Calu3 (cell line): ENCODE results near the gene PAX6. TPM values are rescaled to one million over a fixed set of nuclear protein-coding genes. Genes with fewer than 3 reads are reported as not detected.

Source experiments
- BruUV-seq: library from RNA; stranded (reverse); fragments of 400-500 nt; replicated peaks from 2 replicates; lab custom pipeline; 2021; lab: Mats Ljungman, UMichigan
- CTCF ChIA-PET: fragments of 300-600 bp; sonication (Branson Sonifier 250); formaldehyde crosslinking; loops from one replicate; lab custom pipeline; 2022; ENCODE audit warnings: antibody characterized with exemption; lab: Charles Lee
- DNase-seq: peaks from one replicate; pipeline ENCODE4 v3.0.0; 2022
- H3K27ac Mint-ChIP-seq: one replicate; pipeline ENCODE4 v1.8.0; 2022; ENCODE audit warnings: mixed read lengths; ENCODE audit not compliant: unreplicated experiment
- H3K27me3 Mint-ChIP-seq: one replicate; pipeline ENCODE4 v1.8.0; 2022; ENCODE audit warnings: mixed read lengths; ENCODE audit not compliant: unreplicated experiment
- H3K36me3 Mint-ChIP-seq: one replicate; pipeline ENCODE4 v1.8.0; 2022; ENCODE audit warnings: mild to moderate bottlenecking, moderate library complexity, mixed read lengths; ENCODE audit not compliant: insufficient read depth, unreplicated experiment
- H3K4me1 Mint-ChIP-seq: one replicate; pipeline ENCODE4 v1.8.0; 2022; ENCODE audit warnings: mild to moderate bottlenecking, low read depth, mixed read lengths; ENCODE audit not compliant: unreplicated experiment
- H3K4me3 Mint-ChIP-seq: one replicate; pipeline ENCODE4 v1.8.0; 2022; ENCODE audit warnings: mild to moderate bottlenecking, low read depth, moderate library complexity, mixed read lengths; ENCODE audit not compliant: unreplicated experiment
- H3K9me3 Mint-ChIP-seq: one replicate; pipeline ENCODE4 v1.8.0; 2022; ENCODE audit warnings: low read depth, mixed read lengths; ENCODE audit not compliant: unreplicated experiment
- CTCF ChIP-seq: fragments of 200-600 bp; IDR thresholded peaks from one replicate; pipeline ENCODE4 v1.8.0; 2022; ENCODE audit warnings: antibody characterized with exemption; ENCODE audit not compliant: unreplicated experiment
- intact Hi-C: fragments of 100-400 bp; cut with micrococcal nuclease; formaldehyde crosslinking; loops from one replicate; pipeline ENCODE4 v1.10.0; 2022; ENCODE audit not compliant: unreplicated experiment
- total RNA-seq: library from RNA; stranded (reverse); gene quantifications from 2 replicates; pipeline ENCODE4 v1.2.3, GENCODE V29; 2022

Gene PAX6
- total RNA-seq, 1 experiment from 2014 or later, result 0.87 TPM

GRCh38 chr11:31827455-31828206 is 16.5 kb upstream of the PAX6 start:
- no peak for TF ChIP-seq CTCF
- Mint-ChIP-seq H3K9me3 (no peaks in the 10 kb centered on the region), H3K27ac (no peak overlapping the region), H3K36me3 (no peaks in the 10 kb centered on the region), H3K4me1 (no peaks in the 10 kb centered on the region), H3K27me3 (peaks cover 70% of the 10 kb centered on the region), H3K4me3 (no peak overlapping the region)
- no TSS peak for BruUV-seq
- CTCF ChIA-PET, result no interaction called here
- DNase-seq, result no peak
- intact Hi-C loops, result no loop called here

GRCh38 chr11:31826536-31827438 is 15.7 kb upstream of the PAX6 start:
- no peak for DNase-seq
- Mint-ChIP-seq H3K36me3 (no peaks in the 10 kb centered on the region), H3K27ac (no peak overlapping the region), H3K9me3 (no peaks in the 10 kb centered on the region), H3K4me3 (no peak overlapping the region), H3K27me3 (peaks cover 78% of the 10 kb centered on the region), H3K4me1 (no peaks in the 10 kb centered on the region)
- intact Hi-C loops, result no loop called here
- no TSS peak for BruUV-seq
- TF ChIP-seq CTCF, result no peak
- CTCF ChIA-PET, result no interaction called here

- H3K27ac Mint-ChIP-seq, result no peak overlapping the region
- H3K4me3 Mint-ChIP-seq, result no peak overlapping the region
- TF ChIP-seq CTCF, result no peak
- DNase-seq, result no peak
- BruUV-seq, result no TSS peak
- peaks cover 86% of the 10 kb centered on the region for H3K27me3 Mint-ChIP-seq
- no peaks in the 10 kb centered on the region for H3K4me1 Mint-ChIP-seq
- no peaks in the 10 kb centered on the region for H3K36me3 Mint-ChIP-seq
- intact Hi-C loops, result no loop called here
- H3K9me3 Mint-ChIP-seq, result no peaks in the 10 kb centered on the region
- CTCF ChIA-PET, result no interaction called here
These were observed 14.8 kb upstream of the PAX6 start for GRCh38 chr11:31825838-31826484.
